Measurements from ENCODE around the gene NDOR1.

GRCh38 chr9:137161558-137162486 lies 43.7 kb upstream of the NDOR1 start:
- TF ChIP-seq CTCF (IDR thresholded peaks at IDR 0.05; ENCODE audit: low read depth, low read length), result no peak
- no peak for TF ChIP-seq EZH2phosphoT487 (IDR thresholded peaks at IDR 0.05; ENCODE audit: low read depth)
